ENCODE data around the gene MAB21L2.

The MAB21L2 gene

GRCh38 chr4:150578745-150579501, 3.0 kb upstream of the MAB21L2 start:
- DNase-seq = no peak

GRCh38 chr4:150579551-150580234, 2.3 kb upstream of the MAB21L2 start:
- DNase-seq = no peak

- no peak for DNase-seq
Measured at GRCh38 chr4:150580306-150580705, 1.6 kb upstream of the MAB21L2 start.

GRCh38 chr4:150581056-150581605, 820 bp upstream of the MAB21L2 start:
- no peak for DNase-seq

- no peak for DNase-seq
Measured at GRCh38 chr4:150581641-150582051, 305 bp upstream of the MAB21L2 start.

GRCh38 chr4:150582873-150583286, 929 bp downstream of the MAB21L2 start:
- no peak for DNase-seq

GRCh38 chr4:150583287-150584110, 1.5 kb downstream of the MAB21L2 start:
- no peak for DNase-seq

GRCh38 chr4:150584111-150584915, 2.4 kb downstream of the MAB21L2 start:
- DNase-seq = no peak

GRCh38 chr4:150585611-150586010, 3.7 kb downstream of the MAB21L2 start:
- no peak for DNase-seq

GRCh38 chr4:150586162-150586810, 4.3 kb downstream of the MAB21L2 start:
- DNase-seq = no peak

- DNase-seq = no peak
Measured at GRCh38 chr4:150588316-150588715, 6.4 kb downstream of the MAB21L2 start.

- no peak for DNase-seq
Measured at GRCh38 chr4:150589157-150589556, 7.2 kb downstream of the MAB21L2 start.

- DNase-seq = no peak
Measured at GRCh38 chr4:150590631-150591030, 8.7 kb downstream of the MAB21L2 start.

- DNase-seq = no peak
Measured at GRCh38 chr4:150591406-150591805, 9.5 kb downstream of the MAB21L2 start.

- no peak for DNase-seq
Measured at GRCh38 chr4:150591904-150592303, 10.0 kb downstream of the MAB21L2 start.

- DNase-seq = no peak
Measured at GRCh38 chr4:150593996-150594395, 12.0 kb downstream of the MAB21L2 start.

GRCh38 chr4:150598909-150599308, 17.0 kb downstream of the MAB21L2 start:
- DNase-seq = no peak

GRCh38 chr4:150599547-150599946, 17.6 kb downstream of the MAB21L2 start:
- DNase-seq = no peak

GRCh38 chr4:150600812-150601445, 19.0 kb downstream of the MAB21L2 start:
- DNase-seq = no peak

- no peak for DNase-seq
Measured at GRCh38 chr4:150609131-150609530, 27.2 kb downstream of the MAB21L2 start.

GRCh38 chr4:150619042-150619441, 37.1 kb downstream of the MAB21L2 start:
- no peak for DNase-seq
